Measurements from ENCODE around the gene EIF2A.
"Not testable (repeated sequence)": the region's sequence is repeated elsewhere in the genome, so short reads cannot be mapped to it uniquely, and the experiment has no call there.

EIF2A gene

DNA sequence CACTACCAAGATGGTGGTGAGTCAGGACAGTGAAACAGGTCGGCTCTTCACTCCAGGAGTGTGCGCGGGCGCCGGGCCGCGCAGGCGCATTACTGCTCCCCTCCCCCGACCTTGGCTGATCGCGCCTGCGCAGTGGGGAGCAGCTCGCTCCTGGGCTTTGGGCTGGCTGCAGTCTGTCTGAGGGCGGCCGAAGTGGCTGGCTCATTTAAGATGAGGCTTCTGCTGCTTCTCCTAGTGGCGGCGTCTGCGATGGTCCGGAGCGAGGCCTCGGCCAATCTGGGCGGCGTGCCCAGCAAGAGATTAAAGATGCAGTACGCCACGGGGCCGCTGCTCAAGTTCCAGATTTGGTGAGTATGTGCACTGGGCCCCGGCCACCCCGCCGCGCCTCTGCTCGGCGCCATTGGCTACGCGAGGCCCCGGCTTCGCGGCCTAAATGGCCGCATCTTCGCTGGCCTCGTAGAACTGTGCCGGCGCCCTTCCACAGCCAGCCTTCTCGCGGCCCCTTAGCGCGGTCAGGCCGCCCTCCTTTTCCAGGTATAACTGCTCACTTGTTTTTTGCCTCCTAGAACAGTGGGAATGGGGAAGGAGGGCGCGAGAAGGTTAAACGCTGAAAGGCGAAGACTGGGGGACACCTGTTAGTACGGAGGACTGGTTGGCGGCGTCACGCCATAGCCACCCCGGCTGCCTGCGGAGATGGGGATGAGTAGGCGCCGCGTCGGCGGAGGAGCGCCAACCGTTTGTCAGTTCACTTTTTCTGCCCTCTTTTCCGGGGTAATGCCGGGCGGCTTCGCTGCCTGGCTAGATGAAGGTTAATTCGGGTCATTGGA is 56.8 kb downstream of the EIF2A start, which contains the start of gene SELENOT:
Gene SELENOT, plus strand, starts transcription at position 169 of the 827 bp plus-strand sequence. Its CDS starts 42 bp downstream, at position 211.
- peak; percentile 98 for DNase-seq

DNA sequence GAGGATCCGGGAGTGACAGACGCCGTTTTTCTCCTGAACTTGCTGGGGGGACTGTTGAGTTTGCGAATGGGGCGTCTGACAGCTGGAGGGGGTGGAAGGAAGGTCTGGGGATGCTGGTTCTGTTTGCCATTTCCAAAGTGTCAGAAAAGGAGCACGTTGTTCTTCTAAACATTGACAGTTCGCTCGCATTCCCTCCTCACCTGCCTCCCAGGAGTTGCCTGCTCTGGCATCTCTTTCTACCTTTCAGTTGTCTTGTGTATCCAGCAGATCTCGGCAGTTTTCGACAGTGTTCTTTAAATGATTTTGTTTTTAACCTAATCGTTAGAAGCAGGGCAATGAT is 57.4 kb downstream of the EIF2A start:
- DNase-seq: no peak

GRCh38 chr3:150605998-150606641 is 59.5 kb downstream of the EIF2A start:
- DNase-seq: no peak

- no peak for DNase-seq
Measured at GRCh38 chr3:150607267-150608065, 60.9 kb downstream of the EIF2A start.

DNA sequence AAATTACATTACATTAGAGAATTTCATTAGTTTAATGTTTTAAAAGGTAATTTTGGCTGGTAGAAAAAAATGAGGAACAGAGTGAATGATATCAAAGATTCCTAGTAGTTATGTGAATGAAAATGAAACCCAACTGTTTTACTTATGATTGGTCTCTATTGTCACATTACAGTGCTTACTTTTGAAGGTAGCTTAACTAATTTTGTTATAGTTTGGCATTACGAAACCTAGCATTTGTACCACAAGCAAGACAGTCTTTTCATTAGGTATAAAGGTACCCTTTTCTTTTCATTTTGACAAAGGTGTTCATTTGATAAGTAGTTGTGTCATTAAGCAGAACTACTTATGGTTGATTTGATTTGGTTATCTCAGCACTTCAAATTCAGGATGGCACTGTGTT is 63.4 kb downstream of the EIF2A start:
- no peak for DNase-seq

DNA sequence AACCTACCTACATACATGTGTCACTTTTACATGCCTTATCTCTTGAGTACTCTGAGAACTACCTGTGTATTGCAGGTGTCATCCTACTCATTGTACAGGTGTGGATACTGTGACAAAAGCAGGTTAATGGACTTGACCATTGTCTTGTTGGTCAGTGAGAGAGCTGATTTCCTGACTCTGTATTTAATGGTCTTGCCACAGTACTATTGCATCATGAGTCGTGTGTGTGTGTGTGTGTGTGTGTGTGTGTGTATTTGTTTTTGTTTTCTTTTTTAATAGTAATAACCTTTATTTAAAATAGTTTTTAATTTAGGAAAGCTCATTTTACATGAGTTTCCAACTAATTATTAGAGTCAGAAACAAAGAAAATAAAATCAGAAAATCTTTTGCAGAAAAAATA is 64.2 kb downstream of the EIF2A start:
- no peak for DNase-seq

DNA sequence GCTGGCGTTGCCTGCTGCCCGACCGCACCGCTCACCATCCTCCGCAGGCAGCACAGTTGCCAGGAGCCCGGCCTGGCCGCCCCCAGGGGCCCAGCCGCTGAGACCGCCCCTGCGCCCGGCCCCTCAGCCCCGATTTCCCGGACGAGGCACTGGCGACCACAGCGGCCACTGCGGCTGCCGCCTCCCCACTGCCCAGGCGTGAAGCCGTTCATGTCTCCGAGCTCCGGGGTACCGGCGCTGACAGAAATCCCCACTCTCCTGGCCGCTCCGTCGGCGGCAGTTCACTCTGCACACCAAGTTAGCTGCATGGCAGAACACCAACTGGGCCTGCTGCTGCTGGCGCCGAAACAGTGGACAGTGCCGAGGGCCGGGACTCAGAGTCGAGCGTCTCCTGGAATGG is 65.1 kb downstream of the EIF2A start:
- no peak for DNase-seq

- no peak for DNase-seq
Measured at GRCh38 chr3:150612494-150612893, 65.9 kb downstream of the EIF2A start.

- DNase-seq: no peak
Measured at GRCh38 chr3:150613034-150613433, 66.4 kb downstream of the EIF2A start.

DNA sequence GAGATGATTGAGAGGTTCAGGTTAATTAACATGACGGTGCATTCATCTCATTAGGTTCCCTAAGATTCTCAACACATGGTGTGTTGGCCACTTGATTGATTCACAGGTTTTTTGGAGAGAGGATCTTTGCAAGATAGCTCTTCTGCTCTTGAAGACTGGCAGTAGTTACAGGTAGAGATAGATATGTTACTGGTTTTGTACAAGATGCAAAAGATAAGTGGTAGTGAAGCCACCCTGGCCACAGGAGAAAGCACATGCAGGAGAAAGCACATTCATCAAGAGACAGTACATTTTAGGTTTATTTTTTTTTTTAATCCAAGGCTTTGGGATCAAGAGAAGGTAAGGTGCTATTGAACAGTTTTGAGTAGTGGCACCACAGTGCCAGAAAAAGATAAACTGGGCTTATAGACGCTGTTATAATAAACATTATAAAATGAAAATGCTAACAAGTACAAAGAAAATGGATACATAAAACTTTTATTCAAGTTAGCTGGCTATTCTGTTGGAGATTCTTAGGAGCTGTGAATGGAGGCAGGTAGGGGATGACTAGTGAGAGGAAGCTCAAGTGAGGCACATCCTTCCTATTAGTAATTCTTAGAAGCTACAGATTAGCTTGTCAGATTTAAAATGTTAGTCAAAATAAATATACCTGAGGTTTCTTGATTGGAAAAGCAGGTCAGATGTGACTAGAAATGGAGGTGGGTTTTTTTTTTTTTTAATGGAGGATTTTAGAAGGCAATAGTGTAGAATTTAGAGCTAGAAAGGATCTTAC is 67.3 kb downstream of the EIF2A start:
- no peak for DNase-seq

DNA sequence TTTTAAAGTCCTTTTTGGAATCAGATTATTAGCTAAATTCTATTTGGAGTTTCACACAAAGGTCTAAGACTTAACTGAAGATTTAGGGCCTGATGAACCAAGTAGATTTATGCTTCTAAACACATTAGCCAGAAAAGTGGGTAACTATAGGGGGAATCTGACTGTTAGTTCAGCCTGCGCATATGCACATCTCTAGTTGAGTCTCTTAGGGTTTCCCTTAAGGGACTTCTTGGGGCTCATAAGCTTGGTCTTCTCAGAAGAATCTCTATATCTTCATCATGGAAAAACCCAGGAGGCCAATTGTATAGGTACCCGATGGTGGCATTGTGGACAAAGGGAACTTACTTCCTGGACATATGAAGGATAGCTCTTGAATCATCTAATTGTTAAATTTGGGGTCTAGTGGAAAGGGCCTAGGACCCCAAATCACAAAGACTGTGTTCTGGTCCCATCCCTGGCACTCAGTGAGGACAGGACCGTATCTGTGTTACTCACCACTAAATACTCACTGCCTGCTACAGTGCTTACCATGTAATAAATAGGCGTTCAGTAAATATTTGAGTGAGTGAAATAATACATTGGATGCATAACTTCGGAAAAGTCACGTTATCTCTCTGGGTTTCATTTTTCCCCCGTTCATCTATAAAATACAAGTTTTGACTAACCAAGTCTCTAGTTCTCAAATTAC is 73.6 kb downstream of the EIF2A start:
- no peak for DNase-seq

DNA sequence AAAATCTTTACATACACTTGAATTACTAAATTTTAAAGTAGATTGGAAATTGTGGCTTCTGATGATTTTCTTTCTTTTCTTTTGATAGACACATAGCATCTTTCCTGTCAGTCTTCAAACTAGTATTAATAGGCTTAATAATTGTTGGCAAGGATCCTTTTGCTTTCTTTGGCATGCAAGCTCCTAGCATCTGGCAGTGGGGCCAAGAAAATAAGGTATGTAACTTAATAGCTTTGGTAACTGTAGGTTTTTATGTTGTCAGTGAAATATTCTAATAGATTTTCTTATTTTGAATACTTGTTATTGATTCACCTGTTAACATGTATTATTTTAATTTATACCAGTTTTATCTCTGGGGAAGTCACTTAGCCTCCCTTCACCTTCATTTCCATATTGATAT is 76.4 kb downstream of the EIF2A start:
- DNase-seq: not testable (repeated sequence)

GRCh38 chr3:150623945-150624344 is 77.4 kb downstream of the EIF2A start:
- DNase-seq: no peak

- no peak for DNase-seq
Measured at GRCh38 chr3:150626148-150626930, 79.8 kb downstream of the EIF2A start.

GRCh38 chr3:150627557-150627956 is 81.0 kb downstream of the EIF2A start:
- DNase-seq: no peak

GRCh38 chr3:150631515-150632221 is 85.1 kb downstream of the EIF2A start:
- DNase-seq: no peak

DNA sequence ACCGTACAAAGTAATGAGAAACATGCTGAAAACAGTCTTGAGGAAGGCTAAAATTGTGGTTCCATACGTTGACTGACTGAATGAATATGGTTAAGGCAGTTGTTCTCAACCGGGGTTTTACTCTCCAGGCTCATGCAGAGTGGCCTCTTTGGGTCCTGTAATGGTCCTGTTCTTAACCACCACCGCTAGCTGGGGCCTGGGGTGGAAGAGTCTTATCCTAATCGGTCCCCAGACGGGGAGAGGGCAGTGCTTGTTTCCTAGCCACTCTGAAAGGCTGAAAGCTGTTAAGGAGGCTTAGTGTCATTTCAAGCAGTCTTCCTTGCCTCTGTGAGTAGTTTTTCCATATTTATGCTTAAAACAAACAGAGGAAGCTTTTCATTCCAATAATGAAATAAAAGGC is 88.5 kb downstream of the EIF2A start:
- no peak for DNase-seq

- DNase-seq: no peak
Measured at GRCh38 chr3:150635526-150635925, 88.9 kb downstream of the EIF2A start.
